Hypothalamus (tissue), 51 donors: ENCODE results near the gene ODAD4.
"Not testable (repeated sequence)": the region's sequence is repeated elsewhere in the genome, so short reads cannot be mapped to it uniquely, and the experiment has no call there.

Source experiments
- DNase-seq, 51 donors: peaks; one replicate each; lab custom pipeline; 2025; lab: John Stamatoyannopoulos, UW

The ODAD4 gene

DNA sequence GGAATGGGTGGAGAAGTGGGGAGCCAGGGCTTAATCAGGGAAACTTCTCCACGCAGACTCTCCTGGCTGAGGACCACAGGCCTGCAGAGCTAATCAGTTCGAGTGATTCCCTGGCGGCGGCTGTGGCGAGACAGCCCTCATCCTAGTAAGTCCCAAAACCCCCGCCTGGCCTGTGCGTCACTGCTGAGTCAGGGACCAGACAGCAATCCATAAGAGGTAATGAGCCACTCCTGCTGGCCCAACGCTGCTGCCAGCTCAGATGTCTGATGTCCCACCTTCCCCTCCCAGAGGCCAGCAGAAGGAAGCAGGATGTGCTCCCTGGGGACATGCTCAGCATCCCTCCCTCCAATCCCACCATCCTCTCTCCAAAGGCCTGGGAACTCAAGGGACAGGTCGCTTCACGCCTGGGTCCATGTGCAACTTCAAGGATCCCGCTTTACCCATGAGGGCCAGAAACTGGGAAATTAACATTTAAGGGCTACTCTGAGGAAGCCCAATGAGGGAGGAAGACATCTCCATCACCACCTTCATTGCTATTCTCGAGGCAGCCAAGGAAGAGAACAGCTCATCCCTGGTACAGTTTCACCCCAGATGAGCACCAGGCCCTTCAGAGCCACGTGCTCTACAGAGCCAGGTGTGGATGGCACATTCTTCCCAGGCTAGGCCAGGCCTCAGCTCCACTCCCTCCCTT, 19.6 kb upstream of the ODAD4 start:
- DNase-seq, result peak in 1 of 51 donors; percentile 15

DNA sequence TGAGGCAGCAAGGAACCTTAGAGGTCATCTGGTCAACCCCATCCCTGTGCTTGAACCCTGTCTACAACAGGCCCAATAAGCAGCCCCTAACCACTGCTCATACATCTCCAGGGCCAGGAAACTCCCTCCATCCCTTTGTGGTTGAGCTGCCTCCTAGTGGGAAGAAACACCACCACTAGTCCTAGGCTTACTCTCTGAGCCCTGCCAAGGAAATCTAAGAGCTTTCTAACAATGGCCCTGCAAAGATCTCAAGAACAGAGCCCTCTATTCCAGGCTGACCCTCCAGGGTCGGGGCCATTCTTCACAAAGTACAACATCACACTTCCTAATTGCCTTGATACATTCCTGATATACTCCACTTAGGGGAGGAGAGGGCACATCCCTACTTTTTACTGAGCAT, 17.5 kb upstream of the ODAD4 start:
- DNase-seq, result no peak

- DNase-seq, result no peak
These were observed 16.6 kb upstream of the ODAD4 start for GRCh38 chr17:41913798-41914197.

- DNase-seq, result no peak
These were observed 16.1 kb upstream of the ODAD4 start for GRCh38 chr17:41914358-41914766.

- DNase-seq, result no peak
These were observed 15.4 kb upstream of the ODAD4 start for GRCh38 chr17:41915020-41915419.

- no peak for DNase-seq
These were observed 14.9 kb upstream of the ODAD4 start for GRCh38 chr17:41915566-41915965.

GRCh38 chr17:41917192-41917591, 13.2 kb upstream of the ODAD4 start:
- DNase-seq, result peak in 10 of 51 donors; percentile 6 to 47 (median 17)

- DNase-seq, result peak in 24 of 51 donors; percentile 6 to 58 (median 36)
These were observed 12.6 kb upstream of the ODAD4 start for GRCh38 chr17:41917679-41918313.

GRCh38 chr17:41918314-41919164, 11.9 kb upstream of the ODAD4 start, which contains the start of gene ACLY:
TSS of gene ACLY (minus strand) at chr17:41918951. CDS start at chr17:41913873, 5,078 bp downstream.
- DNase-seq, result peak; percentile 37 to 98 (median 95)

DNA sequence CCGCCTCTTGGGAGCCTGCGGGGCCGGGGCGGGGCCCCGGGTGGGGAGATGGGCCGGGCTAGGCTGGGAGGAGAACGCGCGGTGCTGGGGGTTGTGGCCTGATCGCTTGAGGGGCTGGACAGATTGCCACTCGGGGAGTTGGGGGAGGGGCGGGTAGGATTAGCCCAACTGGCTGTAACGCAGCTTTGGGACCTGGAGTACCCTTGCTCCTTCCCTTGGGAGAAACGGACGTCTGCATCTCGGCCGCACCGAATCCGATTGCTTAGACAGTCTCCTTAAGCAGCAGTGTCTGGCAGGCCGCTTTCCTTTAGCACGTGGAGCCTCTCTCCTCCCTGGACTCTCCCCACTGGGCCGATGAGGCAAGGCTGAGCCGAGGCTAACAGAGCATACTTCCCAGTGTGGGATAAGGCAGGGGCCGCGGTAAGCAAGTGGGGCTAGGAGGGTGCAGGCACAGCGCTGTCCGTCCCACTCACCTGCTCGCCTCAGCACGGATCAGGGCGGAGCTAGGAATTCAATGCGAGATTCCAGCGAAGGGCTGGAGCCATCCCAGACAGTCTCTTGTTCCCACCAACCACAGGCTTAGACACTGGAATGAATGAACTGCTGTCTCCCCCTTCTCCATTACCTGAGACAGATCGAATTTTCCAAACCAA, 11.1 kb upstream of the ODAD4 start:
- DNase-seq, result peak in 8 of 51 donors; percentile 34 to 81 (median 56)

DNA sequence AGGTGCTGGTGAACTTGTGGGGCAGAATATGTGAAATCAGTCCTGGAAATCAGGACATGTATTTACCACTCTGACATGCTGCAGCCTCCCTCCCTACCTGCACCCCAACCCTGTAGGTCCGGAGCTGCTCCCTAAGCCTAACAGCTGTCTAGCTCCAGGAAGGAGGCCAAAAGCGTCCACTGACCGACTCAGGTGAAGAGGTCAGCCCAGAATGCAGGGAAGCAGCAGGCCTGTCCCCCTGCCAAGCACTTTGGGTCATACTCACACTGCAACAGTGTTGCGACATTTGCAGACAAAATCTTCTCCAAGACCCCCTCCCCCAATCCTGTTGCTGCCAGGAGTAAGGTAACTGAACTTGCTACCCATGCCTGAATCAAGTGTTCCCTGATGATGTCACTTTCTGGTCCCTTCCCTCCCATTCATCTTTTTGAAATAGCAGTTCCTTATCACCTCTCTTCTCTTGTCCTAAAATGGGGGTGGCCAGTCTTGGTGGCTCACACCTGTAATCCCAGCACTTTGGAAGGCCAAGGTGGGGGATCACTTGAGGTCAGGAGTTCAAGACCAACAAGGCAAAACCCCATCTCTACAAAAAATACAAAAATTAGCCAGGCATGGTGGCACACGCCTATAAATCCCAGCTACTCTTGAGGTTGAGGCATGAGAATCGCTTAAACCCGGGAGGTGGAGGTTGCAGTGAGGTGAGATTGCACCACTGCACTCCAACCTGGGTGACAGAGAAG, 10.4 kb upstream of the ODAD4 start:
- DNase-seq, result peak in 1 of 51 donors; percentile 11

DNA sequence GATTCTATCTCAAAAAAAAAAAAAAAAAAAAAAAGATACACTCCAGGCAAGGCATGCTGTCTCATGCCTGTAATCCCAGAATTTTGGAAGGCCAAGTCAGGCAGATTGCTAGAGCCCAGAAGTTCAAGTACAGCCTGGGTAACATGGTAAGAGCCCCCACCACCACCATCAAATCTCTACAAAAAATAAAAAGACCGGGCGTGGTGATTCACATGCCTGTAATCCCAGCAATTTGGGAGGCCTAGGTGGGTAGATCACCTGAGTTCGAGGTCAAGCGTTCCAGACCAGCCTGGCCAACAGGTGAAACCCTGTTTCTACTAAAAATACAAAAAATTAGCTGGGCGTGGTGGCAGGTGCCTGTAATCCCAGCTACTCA, 9.8 kb upstream of the ODAD4 start:
- DNase-seq, result no peak

- no peak for DNase-seq
These were observed 4.3 kb upstream of the ODAD4 start for GRCh38 chr17:41925991-41926590.

GRCh38 chr17:41928693-41929251, 1.6 kb upstream of the ODAD4 start:
- no peak for DNase-seq

GRCh38 chr17:41930833-41931156, 378 bp downstream of the ODAD4 start:
- DNase-seq, result not testable (repeated sequence)

GRCh38 chr17:41931715-41932114, 1.3 kb downstream of the ODAD4 start:
- not testable (repeated sequence) for DNase-seq

GRCh38 chr17:41932816-41933389, 2.5 kb downstream of the ODAD4 start:
- no peak for DNase-seq

GRCh38 chr17:41935641-41936040, 5.2 kb downstream of the ODAD4 start:
- no peak for DNase-seq
